ENCODE data around the gene DNAAF5.
"Not testable (repeated sequence)": the region's sequence is repeated elsewhere in the genome, so short reads cannot be mapped to it uniquely, and the experiment has no call there.

The DNAAF5 gene

GRCh38 chr7:730501-731439, 4.3 kb downstream of the DNAAF5 start:
- DNase-seq (ENCODE audit: low read depth in 2 of 2) = no peak

GRCh38 chr7:731440-732085, 5.1 kb downstream of the DNAAF5 start:
- no peak for DNase-seq (ENCODE audit: low read depth in 2 of 2)

- no peak for DNase-seq (ENCODE audit: low read depth in 2 of 2)
Measured at GRCh38 chr7:732094-732541, 5.6 kb downstream of the DNAAF5 start.

- DNase-seq (ENCODE audit: low read depth in 2 of 2) = no peak
Measured at GRCh38 chr7:732556-732955, 6.1 kb downstream of the DNAAF5 start.

GRCh38 chr7:734214-734613, 7.7 kb downstream of the DNAAF5 start:
- no peak for DNase-seq (ENCODE audit: low read depth in 2 of 2)

- no peak for DNase-seq (ENCODE audit: low read depth in 2 of 2)
Measured at GRCh38 chr7:734808-735207, 8.3 kb downstream of the DNAAF5 start.

GRCh38 chr7:738241-738640, 11.7 kb downstream of the DNAAF5 start:
- DNase-seq (ENCODE audit: low read depth in 2 of 2) = no peak

- DNase-seq (ENCODE audit: low read depth in 2 of 2) = no peak
Measured at GRCh38 chr7:738723-739454, 12.4 kb downstream of the DNAAF5 start.

GRCh38 chr7:739455-739982, 13.0 kb downstream of the DNAAF5 start:
- no peak for DNase-seq (ENCODE audit: low read depth in 2 of 2)

GRCh38 chr7:739983-740942, 13.8 kb downstream of the DNAAF5 start:
- DNase-seq (ENCODE audit: low read depth in 2 of 2) = no peak

- DNase-seq (ENCODE audit: low read depth in 2 of 2) = no peak
Measured at GRCh38 chr7:741191-741671, 14.7 kb downstream of the DNAAF5 start.

GRCh38 chr7:741850-742249, 15.4 kb downstream of the DNAAF5 start:
- no peak for DNase-seq (ENCODE audit: low read depth in 2 of 2)

GRCh38 chr7:742791-743190, 16.3 kb downstream of the DNAAF5 start:
- DNase-seq (ENCODE audit: low read depth in 2 of 2) = no peak

GRCh38 chr7:743341-744127, 17.0 kb downstream of the DNAAF5 start:
- DNase-seq (ENCODE audit: low read depth in 2 of 2) = not testable (repeated sequence)

- DNase-seq (ENCODE audit: low read depth in 2 of 2) = not testable (repeated sequence)
Measured at GRCh38 chr7:744128-744520, 17.6 kb downstream of the DNAAF5 start.

- no peak for DNase-seq (ENCODE audit: low read depth in 2 of 2)
Measured at GRCh38 chr7:744854-745430, 18.4 kb downstream of the DNAAF5 start.

- DNase-seq (ENCODE audit: low read depth in 2 of 2) = no peak
Measured at GRCh38 chr7:745431-746154, 19.1 kb downstream of the DNAAF5 start.

GRCh38 chr7:746155-747061, 19.9 kb downstream of the DNAAF5 start:
- DNase-seq (ENCODE audit: low read depth in 2 of 2) = no peak
